GM12878 (cell line): ENCODE measurements around the gene FAM234A.

Source experiments
- TARDBP ChIP-seq: IDR thresholded peaks from 2 replicates; pipeline ENCODE4 v1.6.1; 2016; ENCODE audit warnings: borderline replicate concordance
- TF ChIP-seq, protein P1 (sequence below), 3 experiments: IDR thresholded peaks in 2 of 3; conservative IDR thresholded peaks in 1 of 3; 2 replicates each; pipeline ENCODE4 v1.5.1; 2011; ENCODE audit warnings: low read depth in 3 of 3, low read length in 3 of 3, mild to moderate bottlenecking in 3 of 3, control low read depth in 2 of 3, moderate library complexity in 2 of 3, inconsistent platforms in 1 of 3, mixed read lengths in 1 of 3; ENCODE audit not compliant: control insufficient read depth in 2 of 3, insufficient read depth in 1 of 3; ENCODE audit errors: extremely low read depth in 1 of 3

DNA sequence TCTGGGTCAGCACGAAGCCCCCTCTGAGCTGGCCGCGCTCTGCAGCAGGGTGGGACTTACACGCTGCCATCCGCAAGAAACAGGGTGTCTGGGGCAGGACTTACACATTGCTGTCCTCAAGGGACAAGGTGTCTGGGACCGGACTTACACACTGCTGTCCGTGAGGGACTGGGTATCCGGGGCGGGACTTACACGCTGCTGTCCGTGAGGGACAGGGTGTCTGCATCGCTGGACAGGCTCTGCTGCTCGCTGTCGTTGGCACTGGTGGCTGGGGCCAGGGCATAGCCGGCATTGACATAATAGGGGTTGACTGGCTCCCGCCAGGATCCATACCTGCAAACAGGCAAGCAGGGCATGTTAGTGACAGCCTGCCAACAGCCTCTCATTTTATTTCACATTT is 79.7 kb downstream of the FAM234A start:
- no peak for TF ChIP-seq TARDBP
- TF ChIP-seq, protein P1, sequence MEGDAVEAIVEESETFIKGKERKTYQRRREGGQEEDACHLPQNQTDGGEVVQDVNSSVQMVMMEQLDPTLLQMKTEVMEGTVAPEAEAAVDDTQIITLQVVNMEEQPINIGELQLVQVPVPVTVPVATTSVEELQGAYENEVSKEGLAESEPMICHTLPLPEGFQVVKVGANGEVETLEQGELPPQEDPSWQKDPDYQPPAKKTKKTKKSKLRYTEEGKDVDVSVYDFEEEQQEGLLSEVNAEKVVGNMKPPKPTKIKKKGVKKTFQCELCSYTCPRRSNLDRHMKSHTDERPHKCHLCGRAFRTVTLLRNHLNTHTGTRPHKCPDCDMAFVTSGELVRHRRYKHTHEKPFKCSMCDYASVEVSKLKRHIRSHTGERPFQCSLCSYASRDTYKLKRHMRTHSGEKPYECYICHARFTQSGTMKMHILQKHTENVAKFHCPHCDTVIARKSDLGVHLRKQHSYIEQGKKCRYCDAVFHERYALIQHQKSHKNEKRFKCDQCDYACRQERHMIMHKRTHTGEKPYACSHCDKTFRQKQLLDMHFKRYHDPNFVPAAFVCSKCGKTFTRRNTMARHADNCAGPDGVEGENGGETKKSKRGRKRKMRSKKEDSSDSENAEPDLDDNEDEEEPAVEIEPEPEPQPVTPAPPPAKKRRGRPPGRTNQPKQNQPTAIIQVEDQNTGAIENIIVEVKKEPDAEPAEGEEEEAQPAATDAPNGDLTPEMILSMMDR (IDR thresholded peaks at IDR 0.05 in 2 of 3, conservative IDR thresholded peaks at IDR 0.05 in 1 of 3; ENCODE audit: control insufficient read depth in 2 of 3, extremely low read depth in 1 of 3, insufficient read depth in 1 of 3, low read depth in 3 of 3, low read length in 3 of 3): no peak
